Retinal pigment epithelial cell (primary cell): ENCODE results near the gene TCEANC.
"Not testable (repeated sequence)": the region's sequence is repeated elsewhere in the genome, so short reads cannot be mapped to it uniquely, and the experiment has no call there.

Source experiments
- DNase-seq: peaks from one replicate; pipeline ENCODE4 v3.0.0-alpha.2; 2010; ENCODE audit warnings: low read depth
- H3K4me3 ChIP-seq: 2 replicates; pipeline ENCODE4 v1.5.1; 2011; ENCODE audit warnings: mild to moderate bottlenecking, low read length, control low read depth, moderate library complexity
- CTCF ChIP-seq: conservative IDR thresholded peaks from 2 replicates; pipeline ENCODE4 v1.5.1; 2011; ENCODE audit warnings: low read depth, low read length, control low read depth, inconsistent platforms

TCEANC gene

GRCh38 chrX:13627306-13627705 is 25.6 kb upstream of the TCEANC start:
- no peak overlapping the region for H3K4me3 ChIP-seq
- no peak for TF ChIP-seq CTCF
- no peak for DNase-seq

GRCh38 chrX:13637224-13637623 is 15.7 kb upstream of the TCEANC start:
- DNase-seq, H3K4me3 ChIP-seq: not testable (repeated sequence)

GRCh38 chrX:13638021-13638420 is 14.9 kb upstream of the TCEANC start:
- H3K4me3 ChIP-seq, result no peak overlapping the region
- no peak for DNase-seq
- TF ChIP-seq CTCF, result no peak

- TF ChIP-seq CTCF, result no peak
- DNase-seq, result no peak
- H3K4me3 ChIP-seq, result no peak overlapping the region
Observed at GRCh38 chrX:13638826-13639225, 14.1 kb upstream of the TCEANC start.

GRCh38 chrX:13641684-13642083 is 11.3 kb upstream of the TCEANC start:
- not testable (repeated sequence) for DNase-seq, H3K4me3 ChIP-seq

GRCh38 chrX:13645464-13646153 is 7.3 kb upstream of the TCEANC start:
- no peak overlapping the region for H3K4me3 ChIP-seq
- DNase-seq, result no peak
- no peak for TF ChIP-seq CTCF

GRCh38 chrX:13646154-13646549 is 6.8 kb upstream of the TCEANC start:
- peak; percentile 88 for TF ChIP-seq CTCF
- no peak overlapping the region for H3K4me3 ChIP-seq
- DNase-seq, result no peak

GRCh38 chrX:13647709-13648212 is 5.2 kb upstream of the TCEANC start:
- no peak overlapping the region for H3K4me3 ChIP-seq
- DNase-seq, result no peak
- no peak for TF ChIP-seq CTCF

- DNase-seq, H3K4me3 ChIP-seq: not testable (repeated sequence)
Observed at GRCh38 chrX:13648336-13648735, 4.6 kb upstream of the TCEANC start.
